Smooth muscle cell (in vitro differentiated cells): ENCODE results near the gene BSDC1. TPM values are rescaled to one million over a fixed set of nuclear protein-coding genes. Genes with fewer than 3 reads are reported as not detected.

Experiments used
- DNase-seq: peaks from one replicate; lab custom pipeline; 2025; ENCODE audit not compliant: unreplicated experiment; lab: John Stamatoyannopoulos, UW
- H2AFZ ChIP-seq: fragments of 200-600 bp; sonication (generic); 2 replicates; pipeline ENCODE4 v1.6.0; 2016; ENCODE audit warnings: antibody characterized with exemption, low read depth, mild to moderate bottlenecking
- H3F3A ChIP-seq: fragments of 200-600 bp; sonication (generic); 2 replicates; pipeline ENCODE4 v1.6.0; 2017; ENCODE audit warnings: antibody characterized with exemption, low read depth
- H3K27ac ChIP-seq: fragments of 200-600 bp; sonication (generic); 2 replicates; pipeline ENCODE4 v1.5.1; 2016; ENCODE audit warnings: low read depth, mild to moderate bottlenecking
- H3K27me3 ChIP-seq: fragments of 200-600 bp; sonication (generic); 2 replicates; pipeline ENCODE4 v1.6.1; 2016; ENCODE audit warnings: low read depth, mild to moderate bottlenecking
- H3K36me3 ChIP-seq: fragments of 200-600 bp; sonication (generic); 2 replicates; pipeline ENCODE4 v1.5.1; 2016; ENCODE audit warnings: low read depth
- H3K4me1 ChIP-seq: fragments of 200-600 bp; sonication (generic); 2 replicates; pipeline ENCODE4 v1.5.1; 2016; ENCODE audit warnings: low read depth
- H3K4me2 ChIP-seq: fragments of 200-600 bp; sonication (generic); 2 replicates; pipeline ENCODE4 v1.6.0; 2016; ENCODE audit warnings: mild to moderate bottlenecking
- H3K4me3 ChIP-seq: fragments of 200-600 bp; sonication (generic); 2 replicates; pipeline ENCODE4 v1.5.1; 2016; ENCODE audit warnings: mild to moderate bottlenecking
- H3K79me2 ChIP-seq: fragments of 200-600 bp; sonication (generic); 2 replicates; pipeline ENCODE4 v1.6.0; 2016; ENCODE audit warnings: low read depth, mild to moderate bottlenecking
- H3K9ac ChIP-seq: fragments of 200-600 bp; sonication (generic); 2 replicates; pipeline ENCODE4 v1.6.0; 2016; ENCODE audit warnings: low read depth
- H3K9me3 ChIP-seq: fragments of 200-600 bp; sonication (generic); replicated peaks from 2 replicates; pipeline ENCODE4 v1.5.1; 2016; ENCODE audit warnings: low read depth
- H4K20me1 ChIP-seq: fragments of 200-600 bp; sonication (generic); 2 replicates; pipeline ENCODE4 v1.6.0; 2016; ENCODE audit warnings: low read depth
- WGBS: methylation state at CpG from one replicate; pipeline ENCODE4 v1.1.7; 2016; ENCODE audit warnings: low lambda C conversion rate; 5-methylcytosine and 5-hydroxymethylcytosine counted together
- polyA plus RNA-seq: library from polyadenylated mRNA; unstranded; fragments of >200 nt; fragmentation: Nextera tagmentation; extraction: Ambion mirVana; gene quantifications from 2 replicates; pipeline ENCODE4 v1.2.1, GENCODE V29; 2016
- total RNA-seq: library from RNA; depleted of rRNA; stranded (reverse); fragments of >200 nt; gene quantifications from 2 replicates; pipeline ENCODE4 v1.2.3, GENCODE V29; 2014
- TF ChIP-seq, protein P1 (sequence below): fragments of 200-600 bp; sonication (generic); IDR thresholded peaks from 2 replicates; pipeline ENCODE4 v1.5.1; 2017; ENCODE audit warnings: borderline replicate concordance, mild to moderate bottlenecking, antibody characterized with exemption; ENCODE audit not compliant: insufficient read depth, poor library complexity, severe bottlenecking

Gene BSDC1
- total and polyA plus RNA-seq, 2 experiments from 2014 or later = 45.4 to 57.3 TPM

DNA sequence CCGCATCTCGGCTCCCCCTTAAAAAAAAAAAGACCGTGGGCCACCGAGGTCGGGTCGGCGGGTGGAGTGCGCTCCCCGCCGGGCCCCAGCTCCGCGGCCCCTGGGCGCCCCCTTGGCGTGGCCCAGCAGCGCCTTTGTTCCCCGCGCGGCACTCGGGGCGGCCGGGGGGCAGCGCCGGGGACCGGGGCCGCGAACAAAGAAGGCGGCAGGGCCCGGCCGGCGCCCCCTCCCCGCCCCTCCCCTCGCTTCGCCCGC, 58.8 kb downstream of the BSDC1 start:
- WGBS = 0% methylated on average over 6 of the region's 34 CpGs
- H3K27ac ChIP-seq = peak overlapping the region; percentile 64
- no peak for DNase-seq

DNA sequence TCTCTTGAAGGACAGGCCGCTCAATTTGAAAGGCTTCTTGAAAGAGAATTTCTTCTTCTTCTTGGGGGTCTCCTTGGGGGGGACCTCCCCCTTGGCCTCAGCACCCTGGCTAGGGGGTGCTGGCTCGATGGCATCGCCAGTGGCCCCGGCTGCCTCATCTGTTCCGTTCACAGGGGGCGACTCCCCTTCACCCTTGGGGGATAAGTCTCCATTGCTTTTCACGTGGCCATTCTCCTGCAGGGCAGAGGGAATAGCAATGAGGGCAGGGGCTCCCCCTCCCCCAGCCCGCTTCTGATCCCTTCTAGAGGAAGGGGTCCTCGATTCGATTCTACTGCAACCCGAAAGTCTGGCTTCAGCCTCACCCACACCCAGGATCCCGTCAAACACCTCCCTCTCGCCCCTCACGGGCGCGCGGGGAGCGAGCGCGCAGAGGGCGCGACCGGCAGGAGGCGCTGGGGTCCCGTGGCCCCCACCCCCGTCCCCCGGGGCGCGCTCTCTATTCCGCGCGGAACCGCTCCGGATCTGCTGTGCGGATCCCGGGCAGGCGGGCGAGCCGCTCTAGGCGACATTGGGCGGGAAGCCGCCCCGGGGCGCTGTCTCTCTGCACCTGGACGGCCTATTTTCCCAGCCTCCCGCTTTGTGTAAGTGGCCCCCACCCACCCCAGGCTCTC, 59.2 kb downstream of the BSDC1 start:
- peak overlapping the region; percentile 99 for H3K4me3 ChIP-seq
- H2AFZ ChIP-seq = no peak overlapping the region
- H3K9me3 ChIP-seq = no peaks in the 10 kb centered on the region
- H3K79me2 ChIP-seq = peaks cover 24% of the 10 kb centered on the region
- H3K4me1 ChIP-seq = peaks cover 46% of the 10 kb centered on the region
- TF ChIP-seq, protein P1, sequence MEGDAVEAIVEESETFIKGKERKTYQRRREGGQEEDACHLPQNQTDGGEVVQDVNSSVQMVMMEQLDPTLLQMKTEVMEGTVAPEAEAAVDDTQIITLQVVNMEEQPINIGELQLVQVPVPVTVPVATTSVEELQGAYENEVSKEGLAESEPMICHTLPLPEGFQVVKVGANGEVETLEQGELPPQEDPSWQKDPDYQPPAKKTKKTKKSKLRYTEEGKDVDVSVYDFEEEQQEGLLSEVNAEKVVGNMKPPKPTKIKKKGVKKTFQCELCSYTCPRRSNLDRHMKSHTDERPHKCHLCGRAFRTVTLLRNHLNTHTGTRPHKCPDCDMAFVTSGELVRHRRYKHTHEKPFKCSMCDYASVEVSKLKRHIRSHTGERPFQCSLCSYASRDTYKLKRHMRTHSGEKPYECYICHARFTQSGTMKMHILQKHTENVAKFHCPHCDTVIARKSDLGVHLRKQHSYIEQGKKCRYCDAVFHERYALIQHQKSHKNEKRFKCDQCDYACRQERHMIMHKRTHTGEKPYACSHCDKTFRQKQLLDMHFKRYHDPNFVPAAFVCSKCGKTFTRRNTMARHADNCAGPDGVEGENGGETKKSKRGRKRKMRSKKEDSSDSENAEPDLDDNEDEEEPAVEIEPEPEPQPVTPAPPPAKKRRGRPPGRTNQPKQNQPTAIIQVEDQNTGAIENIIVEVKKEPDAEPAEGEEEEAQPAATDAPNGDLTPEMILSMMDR = peak; percentile 84
- WGBS = 4% methylated on average over 41 of the region's 46 CpGs
- H3K36me3 ChIP-seq = no peaks in the 10 kb centered on the region
- no peaks in the 10 kb centered on the region for H3K27me3 ChIP-seq
- peak overlapping the region; percentile 95 for H3K9ac ChIP-seq
- DNase-seq = no peak
- peaks cover 45% of the 10 kb centered on the region for H4K20me1 ChIP-seq
- peak overlapping the region; percentile 99 for H3K4me2 ChIP-seq
- peaks cover 28% of the 10 kb centered on the region for H3F3A ChIP-seq
- H3K27ac ChIP-seq = peak overlapping the region; percentile 64

More for the DNA sequence above, 58.8 kb downstream of the BSDC1 start:
- Histone ChIP-seq H3K9me3 (no peaks in the 10 kb centered on the region), H3K27me3 (no peaks in the 10 kb centered on the region), H3F3A (peaks cover 27% of the 10 kb centered on the region), H2AFZ (no peak overlapping the region), H3K36me3 (no peaks in the 10 kb centered on the region), H3K4me3 (peak overlapping the region; percentile 99), H3K9ac (peak overlapping the region; percentile 95), H4K20me1 (peaks cover 45% of the 10 kb centered on the region), H3K4me1 (peaks cover 46% of the 10 kb centered on the region), H3K4me2 (peak overlapping the region; percentile 99), H3K79me2 (peaks cover 24% of the 10 kb centered on the region)
- TF ChIP-seq, protein P1 = no peak

DNA sequence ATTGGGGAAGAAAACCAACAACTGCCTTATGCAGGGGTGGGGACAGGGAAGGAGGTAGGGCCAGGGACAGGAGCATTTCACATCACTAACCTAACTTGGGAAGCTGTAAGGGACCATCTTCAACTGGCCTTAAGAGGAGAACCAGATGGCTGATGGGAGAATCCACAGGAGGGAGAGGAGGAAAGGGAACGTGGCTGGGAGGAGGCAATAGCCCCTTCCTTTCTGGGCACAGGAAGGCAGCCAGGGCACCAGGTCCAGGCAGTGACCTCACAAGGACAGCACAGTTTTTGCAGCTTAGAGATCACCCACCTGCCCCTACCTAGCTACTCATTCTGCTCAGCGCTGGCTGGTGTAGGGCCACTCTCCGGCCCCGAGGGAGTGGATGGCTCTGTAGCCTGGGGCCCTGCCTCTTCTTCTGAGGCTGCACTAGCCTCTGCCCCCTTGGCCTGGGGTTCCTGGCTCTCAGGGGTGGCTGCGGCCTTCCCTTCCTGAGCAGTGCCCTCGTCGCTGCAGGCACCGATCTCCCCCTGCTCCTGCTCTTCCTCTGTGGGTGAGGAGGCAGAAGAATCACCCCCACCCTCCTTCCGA, 59.9 kb downstream of the BSDC1 start:
- peaks cover 47% of the 10 kb centered on the region for H4K20me1 ChIP-seq
- H3K9ac ChIP-seq = peak overlapping the region; percentile 95
- peak overlapping the region; percentile 99 for H3K4me2 ChIP-seq
- 50% methylated on average over 9 of the region's 9 CpGs for WGBS
- no peak overlapping the region for H2AFZ ChIP-seq
- TF ChIP-seq, protein P1 = no peak
- peak overlapping the region; percentile 99 for H3K4me3 ChIP-seq
- peaks cover 24% of the 10 kb centered on the region for H3K79me2 ChIP-seq
- no peak for DNase-seq
- H3K4me1 ChIP-seq = peaks cover 46% of the 10 kb centered on the region
- H3K9me3 ChIP-seq = no peaks in the 10 kb centered on the region
- H3K36me3 ChIP-seq = no peaks in the 10 kb centered on the region
- peak overlapping the region; percentile 64 for H3K27ac ChIP-seq
- peaks cover 26% of the 10 kb centered on the region for H3F3A ChIP-seq
- no peaks in the 10 kb centered on the region for H3K27me3 ChIP-seq
